B cell (primary cell): ENCODE measurements around the gene PPP2R5C. TPM values are rescaled to one million over a fixed set of nuclear protein-coding genes. Genes with fewer than 3 reads are reported as not detected.

Experiments used
- ATAC-seq: fragments of 200-7000 bp; cut with Tn5 transposase; one replicate; pipeline ENCODE4 v1.10.0; 2021; ENCODE audit warnings: low read depth, mild to moderate bottlenecking, moderate number of reproducible peaks, moderate library complexity
- CTCF ChIA-PET: fragments of 350-600 bp; sonication (Branson Sonifier 250); formaldehyde crosslinking; loops from one replicate; lab custom pipeline; 2021; ENCODE audit warnings: antibody characterized with exemption, inconsistent platforms; lab: Charles Lee
- POLR2A ChIA-PET: fragments of 350-600 bp; sonication (Branson Sonifier 250); formaldehyde crosslinking; loops from one replicate; lab custom pipeline; 2021; ENCODE audit warnings: antibody characterized with exemption; lab: Charles Lee
- DNase-seq: peaks from one replicate; pipeline ENCODE4 v3.0.0; 2013
- H2AFZ ChIP-seq: 2 replicates; pipeline ENCODE4 v1.6.1; 2012; ENCODE audit warnings: mild to moderate bottlenecking, low read depth, low read length; ENCODE audit not compliant: insufficient read depth, poor library complexity, severe bottlenecking
- H3K27ac ChIP-seq, 2 donors: 1 replicate in 1 of 2; 2 replicates in 1 of 2; pipeline ENCODE4 v1.5.1; 2012 to 2013; ENCODE audit warnings: low read length in 2 of 2, mild to moderate bottlenecking in 2 of 2, moderate library complexity in 1 of 2
- H3K27me3 ChIP-seq, 4 experiments: fragments of 200-600 bp in 1 of 4; sonication (generic) in 1 of 4; replicated peaks in 1 of 4; 1 replicate in 2 of 4; 2 replicates in 2 of 4; pipeline versions ENCODE4 v1.6.1 to v1.7.0; 2013 to 2016; ENCODE audit warnings: low read length in 3 of 4, mild to moderate bottlenecking in 2 of 4, mixed read lengths in 1 of 4, moderate library complexity in 1 of 4; ENCODE audit not compliant: insufficient read depth in 4 of 4, control insufficient read depth in 3 of 4; ENCODE audit errors: control extremely low read depth in 1 of 4
- H3K36me3 ChIP-seq, 2 experiments: replicated peaks in 1 of 2; 1 replicate in 1 of 2; 2 replicates in 1 of 2; pipeline versions ENCODE4 v1.6.1 to v1.7.1; 2013; ENCODE audit warnings: low read length in 1 of 2; ENCODE audit not compliant: insufficient read depth in 2 of 2, control insufficient read depth in 1 of 2; ENCODE audit errors: control extremely low read depth in 1 of 2, extremely low read depth in 1 of 2
- H3K4me1 ChIP-seq, 2 donors: fragments of 200-600 bp in 1 of 2; sonication (generic) in 1 of 2; 1 replicate in 1 of 2; 2 replicates in 1 of 2; pipeline versions ENCODE4 v1.5.1 to v1.6.1; 2013 to 2017; ENCODE audit warnings: low read length in 2 of 2; ENCODE audit not compliant: control insufficient read depth in 2 of 2, insufficient read depth in 2 of 2
- H3K4me2 ChIP-seq: replicated peaks from 2 replicates; pipeline ENCODE3; 2012; ENCODE audit warnings: mild to moderate bottlenecking, low read depth, low read length; ENCODE audit not compliant: poor library complexity, severe bottlenecking
- H3K4me3 ChIP-seq, 5 experiments: fragments of 200-600 bp in 1 of 5; sonication (generic) in 1 of 5; 1 replicate in 3 of 5; 2 replicates in 2 of 5; pipeline versions ENCODE4 v1.5.1 to v1.7.0; 2011 to 2016; ENCODE audit warnings: low read length in 4 of 5, mild to moderate bottlenecking in 4 of 5, low read depth in 2 of 5, control low read depth in 1 of 5, moderate library complexity in 1 of 5; ENCODE audit not compliant: insufficient read depth in 1 of 5; ENCODE audit errors: control extremely low read depth in 1 of 5, extremely low read depth in 1 of 5
- H3K79me2 ChIP-seq: fragments of 200-600 bp; sonication (generic); one replicate; pipeline ENCODE4 v1.6.0; 2016; ENCODE audit warnings: low read length; ENCODE audit not compliant: control insufficient read depth, insufficient read depth
- H3K9ac ChIP-seq: fragments of 200-600 bp; sonication (generic); 2 replicates; pipeline ENCODE4 v1.6.1; 2017; ENCODE audit warnings: mild to moderate bottlenecking, low read length, moderate library complexity
- H3K9me3 ChIP-seq, 3 donors: one replicate each; pipeline versions ENCODE4 v1.6.1 to v1.7.1; 2013; ENCODE audit warnings: low read length in 2 of 3; ENCODE audit not compliant: control insufficient read depth in 2 of 3, insufficient read depth in 1 of 3; ENCODE audit errors: control extremely low read depth in 1 of 3
- H4K20me1 ChIP-seq: 2 replicates; pipeline ENCODE4 v1.6.0; 2012; ENCODE audit warnings: mild to moderate bottlenecking, low read length; ENCODE audit not compliant: insufficient read depth, control insufficient read depth, poor library complexity, severe bottlenecking
- H3K27ac Mint-ChIP-seq: one replicate; pipeline ENCODE4 v1.8.0; 2021; ENCODE audit warnings: mixed read lengths
- H3K27me3 Mint-ChIP-seq: one replicate; pipeline ENCODE4 v1.8.0; 2021; ENCODE audit warnings: mixed read lengths
- H3K4me1 Mint-ChIP-seq: one replicate; pipeline ENCODE4 v1.8.0; 2021; ENCODE audit warnings: mixed read lengths
- H3K4me3 Mint-ChIP-seq: one replicate; pipeline ENCODE4 v1.8.0; 2021; ENCODE audit warnings: mixed read lengths
- H3K9me3 Mint-ChIP-seq: one replicate; pipeline ENCODE4 v1.8.0; 2022; ENCODE audit warnings: mixed read lengths; ENCODE audit not compliant: insufficient read depth
- EZH2 ChIP-seq: IDR thresholded peaks from 2 replicates; pipeline ENCODE4 v1.6.1; 2012; ENCODE audit warnings: borderline replicate concordance, low read depth, mild to moderate bottlenecking, moderate library complexity, low read length; ENCODE audit not compliant: insufficient read depth, poor library complexity, severe bottlenecking
- WGBS: methylation state at CpG from one replicate; pipeline ENCODE4 v1.1.5; 2013; ENCODE audit warnings: missing lambda C conversion rate; ENCODE audit not compliant: insufficient coverage; 5-methylcytosine and 5-hydroxymethylcytosine counted together
- intact Hi-C: fragments of 100-400 bp; cut with micrococcal nuclease; formaldehyde crosslinking; loops from one replicate; pipeline ENCODE4 v1.10.0; 2022
- polyA plus RNA-seq: library from polyadenylated mRNA; depleted of rRNA; stranded (reverse); fragments of >200 nt; gene quantifications from 2 replicates; pipeline ENCODE4 v1.2.3, GENCODE V29; 2012
- total RNA-seq, 2 donors: library from RNA; stranded (reverse); fragments of 120-200 nt in 1 of 2; gene quantifications; 1 replicate in 1 of 2; 2 replicates in 1 of 2; pipeline versions ENCODE4 v1.2.3 to v1.2.4, GENCODE V29; 2013 to 2022
- TF ChIP-seq, protein P1 (sequence below): fragments of 200-600 bp; IDR thresholded peaks from one replicate; pipeline ENCODE4 v1.8.0; 2022; ENCODE audit warnings: antibody characterized with exemption, mild to moderate bottlenecking

Gene PPP2R5C
- total and polyA plus RNA-seq, 2 donors (not counting 1 experiment from before 2014, with no cell fraction given) = 91.7 to 330 TPM

DNA sequence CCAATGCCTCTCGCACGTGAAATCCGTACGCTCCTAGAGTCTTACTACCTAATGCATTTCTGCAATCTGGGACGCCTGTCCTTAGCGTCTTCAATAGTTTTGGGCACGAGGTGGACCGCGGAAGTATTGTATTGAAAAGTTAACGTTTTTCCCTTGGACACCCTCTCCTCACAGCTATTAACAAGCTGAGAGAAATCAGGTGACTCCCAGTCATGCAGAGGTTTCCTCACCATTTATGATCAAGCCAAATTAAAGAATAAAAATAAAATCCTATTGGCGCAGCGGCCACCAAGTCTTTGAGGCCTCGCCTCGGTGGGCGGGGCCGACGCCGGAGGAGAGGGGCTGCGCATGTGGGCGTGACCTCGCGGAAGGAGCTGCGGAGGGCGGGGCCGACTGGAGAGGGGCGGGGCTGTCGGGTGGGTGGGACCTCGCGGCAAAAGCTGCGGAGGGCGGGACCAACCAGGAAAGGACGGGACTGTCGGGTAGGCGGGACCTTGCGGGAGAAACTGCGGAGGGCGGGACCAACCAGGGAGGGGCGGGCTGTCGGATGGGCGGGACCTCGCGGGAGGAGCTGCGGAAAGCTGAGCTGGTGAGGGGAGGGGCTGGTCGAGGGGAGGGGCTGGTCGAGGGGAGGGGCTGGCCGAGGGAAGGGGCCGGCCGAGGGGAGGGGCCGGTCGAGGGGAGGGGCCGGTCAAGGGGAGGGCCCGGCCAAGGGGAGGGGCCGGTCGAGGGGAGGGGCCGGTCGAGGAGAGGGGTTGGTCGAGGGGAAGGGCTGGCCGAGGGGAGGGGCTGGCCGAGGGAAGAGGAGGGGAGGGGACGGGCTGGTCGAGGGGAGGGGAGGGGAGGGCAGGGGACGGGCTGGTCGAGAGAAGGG, 1.1 kb upstream of the PPP2R5C start:
- ATAC-seq = peak; percentile 76
- Mint-ChIP-seq H3K9me3 (no peaks in the 10 kb centered on the region), H3K4me1 (peaks cover 12% of the 10 kb centered on the region), H3K4me3 (peak overlapping the region; percentile 71), H3K27ac (peak overlapping the region; percentile 37), H3K27me3 (peaks cover 8% of the 10 kb centered on the region)
- H3K27me3 ChIP-seq = peaks cover 0 to 7% (median 0%) of the 10 kb centered on the region in 4 experiments
- H3K9me3 ChIP-seq = no peaks in the 10 kb centered on the region
- peak overlapping the region; percentile 42 to 96 (median 87) for H3K4me3 ChIP-seq
- peak overlapping the region; percentile 32 to 37 for H3K27ac ChIP-seq
- POLR2A ChIA-PET = interaction anchor here (0.6 to 3.0 kb wide), 8 partner anchors 11 to 379 kb away, joined by 3 to 21 read pairs (median 6); no protein-coding TSS in a partner anchor
- H3K79me2 ChIP-seq = no peaks in the 10 kb centered on the region
- no peaks in the 10 kb centered on the region for H4K20me1 ChIP-seq
- DNase-seq = peak; percentile 97
- under 1% methylated on average over 36 of the region's 63 CpGs for WGBS
- H3K4me1 ChIP-seq = peaks cover 11 to 12% of the 10 kb centered on the region in 2 donors
- peak overlapping the region; percentile 94 for H2AFZ ChIP-seq
- intact Hi-C loops = loop anchor here (1.0 to 2.0 kb wide), 7 partner anchors 29 to 602 kb away; partner anchors contain the start of genes CINP, DYNC1H1, HSP90AA1 and TECPR2
- H3K9ac ChIP-seq = peak overlapping the region; percentile 94
- CTCF ChIA-PET = interaction anchor here (0.7 to 3.2 kb wide), 10 partner anchors 10 to 554 kb away, joined by 3 to 14 read pairs (median 4); no protein-coding TSS in a partner anchor
- TF ChIP-seq EZH2 = no peak
- TF ChIP-seq, protein P1, sequence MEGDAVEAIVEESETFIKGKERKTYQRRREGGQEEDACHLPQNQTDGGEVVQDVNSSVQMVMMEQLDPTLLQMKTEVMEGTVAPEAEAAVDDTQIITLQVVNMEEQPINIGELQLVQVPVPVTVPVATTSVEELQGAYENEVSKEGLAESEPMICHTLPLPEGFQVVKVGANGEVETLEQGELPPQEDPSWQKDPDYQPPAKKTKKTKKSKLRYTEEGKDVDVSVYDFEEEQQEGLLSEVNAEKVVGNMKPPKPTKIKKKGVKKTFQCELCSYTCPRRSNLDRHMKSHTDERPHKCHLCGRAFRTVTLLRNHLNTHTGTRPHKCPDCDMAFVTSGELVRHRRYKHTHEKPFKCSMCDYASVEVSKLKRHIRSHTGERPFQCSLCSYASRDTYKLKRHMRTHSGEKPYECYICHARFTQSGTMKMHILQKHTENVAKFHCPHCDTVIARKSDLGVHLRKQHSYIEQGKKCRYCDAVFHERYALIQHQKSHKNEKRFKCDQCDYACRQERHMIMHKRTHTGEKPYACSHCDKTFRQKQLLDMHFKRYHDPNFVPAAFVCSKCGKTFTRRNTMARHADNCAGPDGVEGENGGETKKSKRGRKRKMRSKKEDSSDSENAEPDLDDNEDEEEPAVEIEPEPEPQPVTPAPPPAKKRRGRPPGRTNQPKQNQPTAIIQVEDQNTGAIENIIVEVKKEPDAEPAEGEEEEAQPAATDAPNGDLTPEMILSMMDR = no peak
- H3K36me3 ChIP-seq = no peaks in the 10 kb centered on the region
- H3K4me2 ChIP-seq = peak overlapping the region; percentile 99
